GM21367 (cell line): ENCODE measurements around the gene ZNF80.

Experiments
- ATAC-seq: cut with Tn5 transposase; IDR thresholded peaks from one replicate; pipeline ENCODE4 v1.9.1; 2021; ENCODE audit not compliant: unreplicated experiment

The ZNF80 gene

GRCh38 chr3:114219741-114220140 lies 17.6 kb downstream of the ZNF80 start:
- ATAC-seq, result no peak

GRCh38 chr3:114218578-114219185 lies 18.7 kb downstream of the ZNF80 start:
- ATAC-seq, result no peak

GRCh38 chr3:114218006-114218405 lies 19.4 kb downstream of the ZNF80 start:
- no peak for ATAC-seq

- ATAC-seq, result no peak
Observed at GRCh38 chr3:114217266-114217665, 20.1 kb downstream of the ZNF80 start.

GRCh38 chr3:114216186-114216970 lies 21.0 kb downstream of the ZNF80 start:
- ATAC-seq, result no peak

GRCh38 chr3:114214542-114215341 lies 22.6 kb downstream of the ZNF80 start:
- peak; percentile 24 for ATAC-seq

- ATAC-seq, result peak; percentile 76
Observed at GRCh38 chr3:114213627-114214541, 23.5 kb downstream of the ZNF80 start.

GRCh38 chr3:114213292-114213626 lies 24.1 kb downstream of the ZNF80 start:
- peak; percentile 6 for ATAC-seq

GRCh38 chr3:114212646-114213045 lies 24.7 kb downstream of the ZNF80 start:
- ATAC-seq, result no peak

- peak; percentile 93 for ATAC-seq
Observed at GRCh38 chr3:114207768-114208167, 29.6 kb downstream of the ZNF80 start.

- no peak for ATAC-seq
Observed at GRCh38 chr3:114206342-114206741, 31.0 kb downstream of the ZNF80 start.

- ATAC-seq, result no peak
Observed at GRCh38 chr3:114205541-114205940, 31.8 kb downstream of the ZNF80 start.

- ATAC-seq, result no peak
Observed at GRCh38 chr3:114194750-114195149, 42.6 kb downstream of the ZNF80 start.

- ATAC-seq, result no peak
Observed at GRCh38 chr3:114192136-114192535, 45.2 kb downstream of the ZNF80 start.

- no peak for ATAC-seq
Observed at GRCh38 chr3:114186501-114186900, 50.9 kb downstream of the ZNF80 start.
